SK-MEL-5 (cell line): ENCODE measurements around the gene ARMCX6. TPM values are rescaled to one million over a fixed set of nuclear protein-coding genes. Genes with fewer than 3 reads are reported as not detected.
A peak's percentile ranks its signal among the peaks of the same experiment; 100 is the strongest.
"Not testable (repeated sequence)": the region's sequence is repeated elsewhere in the genome, so short reads cannot be mapped to it uniquely, and the experiment has no call there.

Experiments
- DNase-seq: peaks from one replicate; pipeline ENCODE4 v3.0.0-alpha.2; 2016; ENCODE audit warnings: low read depth, low spot score
- in situ Hi-C: cut with HindIII; loops from 2 replicates; pipeline ENCODE4 v1.10.0; 2016; ENCODE audit warnings: low sequenced_read_pairs, high pct_unique_total_duplicates, low pct_unique_long_range_greater_than_20kb
- polyA plus RNA-seq, 2 experiments: library from polyadenylated mRNA; depleted of rRNA; stranded (reverse); fragments of >200 nt; gene quantifications; 2 replicates each; pipeline ENCODE4 v1.2.3, GENCODE V29; 2015
- total RNA-seq: library from RNA; depleted of rRNA; stranded (reverse); fragments of >200 nt; shearing (Covaris generic); gene quantifications from 2 replicates; pipeline ENCODE4 v1.2.3, GENCODE V29; 2014; rRNA removed

ARMCX6 gene
- total RNA-seq, result 46.1 and 49.6 TPM in 2 replicates
- 35.7 and 41.3 TPM in 2 replicates for polyA plus RNA-seq (2015; cell fraction: cytosol; rRNA removed)
- polyA plus RNA-seq (2015; cell fraction: nucleus; rRNA removed), result 135 and 137 TPM in 2 replicates

- peak; percentile 72 for DNase-seq
- in situ Hi-C loops, result no loop called here
Measured at GRCh38 chrX:101617211-101618191, at the start of gene ARMCX6. Gene ARMCX6, minus strand, starts transcription at chrX:101618000. Its CDS starts 1,380 bp downstream, at chrX:101616620.

- DNase-seq, result peak; percentile 38
- in situ Hi-C loops, result no loop called here
Measured at GRCh38 chrX:101659601-101660063, 41.8 kb upstream of the ARMCX6 start, which contains the start of gene ARMCX2. Gene ARMCX2, minus strand, starts transcription at chrX:101659850. Its CDS starts 2,262 bp downstream, at chrX:101657588.

DNA sequence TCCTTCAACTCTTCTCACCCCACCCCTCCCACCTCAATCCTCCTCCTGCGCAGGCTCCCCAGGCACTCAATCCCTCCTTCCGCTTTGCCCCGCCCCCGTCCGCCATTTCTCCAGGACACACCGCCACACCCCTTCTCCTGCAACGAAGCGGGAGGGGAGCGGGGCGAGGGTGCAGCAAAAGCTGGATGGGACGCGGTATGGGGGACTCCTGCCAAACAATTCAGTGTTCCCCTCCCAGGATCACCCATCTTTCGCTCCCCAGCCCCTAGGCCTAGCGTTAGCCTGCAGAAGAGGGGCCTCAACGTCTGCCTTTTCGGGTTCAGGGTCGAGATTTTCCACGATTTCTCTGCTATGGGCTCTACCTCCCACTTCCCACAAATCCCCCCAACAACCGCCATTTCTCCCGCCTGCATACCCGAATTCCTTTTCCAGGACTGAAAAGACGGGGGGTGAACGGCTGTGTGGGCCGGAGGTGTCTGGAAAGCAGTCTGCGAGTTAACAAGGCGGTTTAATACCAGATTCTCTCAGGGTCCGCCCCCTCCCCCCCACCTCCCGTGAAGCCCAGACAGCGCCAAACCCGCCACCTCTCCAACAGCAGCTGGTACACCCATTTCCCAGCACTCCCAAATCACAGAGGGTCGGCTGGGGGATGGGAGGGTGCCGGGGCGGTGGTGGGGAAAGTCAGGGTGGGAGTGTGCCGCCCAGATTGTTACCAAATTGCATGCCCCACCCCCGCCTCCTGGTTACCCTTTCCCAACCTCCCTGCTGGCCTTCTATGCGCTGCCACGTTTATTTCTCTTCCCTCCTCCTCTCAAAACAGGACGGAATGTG, 41.1 kb upstream of the ARMCX6 start:
- in situ Hi-C loops, result no loop called here
- DNase-seq, result peak; percentile 70

DNA sequence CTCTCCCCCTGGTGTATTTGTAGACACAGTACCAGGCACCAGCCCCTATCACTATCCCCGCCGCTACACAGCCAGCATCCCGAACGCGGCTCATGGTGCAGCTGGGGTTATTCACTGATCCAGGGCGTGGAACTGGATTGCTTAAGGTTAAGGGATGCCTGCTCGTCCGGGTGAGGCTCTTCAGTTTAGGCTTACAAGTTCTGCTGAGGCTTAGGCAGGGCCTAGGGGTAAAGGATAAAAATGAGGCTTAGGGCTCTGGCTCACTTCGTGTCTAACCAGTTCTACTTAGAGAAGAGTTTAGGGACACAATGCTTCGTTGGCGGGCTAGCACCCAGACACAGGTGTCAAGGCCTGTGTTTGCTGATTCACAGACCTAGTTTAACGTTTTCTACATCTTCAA, 39.7 kb upstream of the ARMCX6 start:
- no peak for DNase-seq
- in situ Hi-C loops, result no loop called here

DNA sequence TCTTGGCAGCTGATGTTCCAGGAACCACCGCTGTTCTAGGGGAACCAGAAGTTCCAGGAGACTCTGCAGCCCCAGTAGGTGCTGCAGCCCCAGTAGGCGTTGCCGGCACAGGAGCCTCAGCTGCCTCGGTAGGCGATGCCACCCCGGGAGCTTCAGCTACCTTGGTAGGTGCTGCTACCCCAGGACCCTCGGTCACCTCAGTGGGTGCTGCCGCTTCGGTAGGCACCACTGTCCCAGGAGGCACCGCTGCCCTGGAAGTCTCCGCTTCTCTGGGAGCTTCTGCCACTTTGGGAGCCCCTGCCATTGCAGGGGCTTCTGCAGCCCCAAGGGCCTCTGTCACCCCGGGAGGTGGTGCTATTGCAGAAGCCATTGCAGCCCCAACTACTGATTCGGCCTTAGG, 39.0 kb upstream of the ARMCX6 start:
- in situ Hi-C loops, result no loop called here
- no peak for DNase-seq

DNA sequence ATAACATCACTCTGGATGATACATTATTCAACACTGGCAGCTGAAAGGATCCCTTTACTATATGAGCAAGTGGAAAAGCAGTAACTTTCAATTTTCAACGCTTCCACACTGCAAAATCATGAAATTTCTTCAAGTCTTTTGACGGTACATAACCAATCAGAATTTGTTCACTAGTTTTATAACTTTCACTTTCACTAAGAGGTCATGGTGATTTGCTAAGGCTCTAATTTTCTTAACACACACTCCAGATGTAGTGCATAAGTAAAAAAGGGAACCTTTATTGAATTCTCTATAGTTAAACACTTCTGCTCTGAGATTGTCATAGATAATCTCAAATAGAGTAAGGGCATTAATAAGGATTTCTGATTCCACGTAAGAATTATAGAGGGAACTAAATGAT, 37.7 kb upstream of the ARMCX6 start:
- in situ Hi-C loops, result no loop called here

DNA sequence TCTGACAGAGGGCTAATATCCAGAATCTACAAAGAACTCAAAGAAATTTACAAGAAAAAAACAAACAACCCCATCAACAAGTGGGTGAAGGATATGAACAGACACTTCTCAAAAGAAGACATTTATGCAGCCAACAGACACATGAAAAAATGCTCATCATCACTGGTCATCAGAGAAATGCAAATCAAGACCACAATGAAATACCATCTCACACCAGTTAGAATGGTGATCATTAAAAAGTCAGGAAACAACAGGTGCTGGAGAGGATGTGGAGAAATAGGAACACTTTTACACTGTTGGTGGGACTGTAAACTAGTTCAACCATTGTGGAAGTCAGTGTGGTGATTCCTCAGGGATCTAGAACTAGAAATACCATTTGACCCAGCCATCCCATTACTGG, 29.9 kb upstream of the ARMCX6 start:
- DNase-seq, in situ Hi-C loops: not testable (repeated sequence)

More for the DNA sequence above, 37.7 kb upstream of the ARMCX6 start:
- no peak for DNase-seq

DNA sequence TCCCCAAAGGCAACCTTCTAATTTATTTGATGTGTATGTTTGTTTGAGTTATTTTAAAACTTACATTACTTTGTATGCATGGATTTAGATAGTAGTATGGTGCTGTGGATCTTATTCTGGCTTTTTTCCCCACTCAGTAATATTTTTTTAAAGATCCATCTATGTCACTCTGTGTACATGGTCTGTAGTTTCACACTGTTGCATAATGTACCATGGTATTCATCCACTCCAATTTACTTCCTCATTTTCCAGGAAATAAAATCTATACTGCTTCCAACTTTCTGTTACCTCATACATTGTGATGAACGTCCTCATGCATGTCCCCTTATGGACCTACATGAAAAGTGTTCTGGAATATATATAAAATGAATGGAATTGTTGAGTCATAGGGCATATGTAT, 24.3 kb upstream of the ARMCX6 start:
- in situ Hi-C loops, result no loop called here
- DNase-seq, result no peak

- in situ Hi-C loops, result no loop called here
- no peak for DNase-seq
Measured at GRCh38 chrX:101639583-101639982, 21.8 kb upstream of the ARMCX6 start.

GRCh38 chrX:101619364-101619763, 1.6 kb upstream of the ARMCX6 start:
- in situ Hi-C loops, result no loop called here
- DNase-seq, result no peak

DNA sequence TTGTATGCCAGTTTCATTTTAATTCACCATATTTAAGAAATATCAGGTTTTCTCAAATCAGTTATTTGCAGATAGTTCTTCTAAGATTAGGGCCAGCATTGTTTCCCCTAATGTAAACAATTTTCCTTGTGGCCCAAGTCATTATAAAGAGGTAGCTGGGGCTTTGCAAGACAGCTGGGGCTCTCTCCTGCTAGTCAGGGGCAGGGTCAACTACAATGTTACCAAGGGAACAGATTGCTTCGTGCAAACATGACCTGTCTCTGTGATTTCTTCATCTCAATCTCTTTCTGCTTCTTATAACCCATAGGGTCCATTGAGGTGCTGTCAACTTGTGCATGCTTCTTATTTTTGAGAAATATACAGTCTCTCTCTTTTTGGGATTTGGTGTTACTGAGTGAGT, 12.1 kb downstream of the ARMCX6 start:
- DNase-seq, result no peak
- in situ Hi-C loops, result no loop called here

GRCh38 chrX:101605146-101605545, 12.7 kb downstream of the ARMCX6 start:
- in situ Hi-C loops, result no loop called here
- DNase-seq, result no peak

DNA sequence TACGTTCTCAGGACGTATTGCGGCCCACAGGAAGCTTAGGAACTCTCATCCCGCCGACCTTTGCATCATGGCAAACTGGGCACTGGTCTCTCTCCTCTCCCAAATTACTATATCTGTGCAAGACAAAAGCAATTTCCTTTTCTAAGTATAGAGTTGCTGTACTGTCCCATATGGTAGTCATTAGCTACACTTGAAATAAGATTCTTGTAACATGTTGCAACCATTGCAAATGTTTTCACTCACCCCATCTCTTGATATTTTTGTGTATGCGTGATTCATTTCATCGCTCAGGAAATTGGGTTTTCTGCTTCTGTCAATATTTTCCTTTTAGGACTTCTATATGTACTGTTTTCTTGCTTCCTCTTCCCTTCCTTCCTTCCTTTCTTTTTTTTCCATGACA, 15.7 kb downstream of the ARMCX6 start:
- no peak for DNase-seq

DNA sequence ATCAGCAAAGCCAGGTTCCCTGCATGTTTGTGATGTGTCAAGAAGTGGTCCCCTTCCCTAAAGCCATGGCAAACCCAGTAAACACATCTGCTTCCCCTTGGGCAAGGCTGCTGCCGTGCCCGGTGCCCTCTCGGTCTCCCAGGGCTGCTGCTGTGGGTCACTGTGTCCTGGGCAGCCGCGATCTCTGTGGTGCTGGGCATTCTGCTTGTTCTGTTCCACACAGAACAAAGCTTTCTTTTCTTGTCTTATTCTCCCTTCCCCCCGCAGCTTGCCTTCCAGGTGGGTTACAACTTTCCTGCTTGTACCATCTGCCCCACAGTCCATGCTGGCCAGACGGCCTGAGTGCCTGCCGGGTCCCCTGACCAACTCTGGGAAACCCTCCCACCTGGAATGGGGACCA, 18.2 kb downstream of the ARMCX6 start:
- in situ Hi-C loops, DNase-seq: not testable (repeated sequence)

More for the DNA sequence above, 15.7 kb downstream of the ARMCX6 start:
- in situ Hi-C loops, result no loop called here

GRCh38 chrX:101595739-101596419, 21.9 kb downstream of the ARMCX6 start:
- in situ Hi-C loops, result no loop called here
- peak; percentile 84 for DNase-seq
